CD4-positive, alpha-beta T cell treated with Interleukin-2 at 100 ng/mL for 4 hours (primary cell): ENCODE results near the gene TJP1.
"Not testable (repeated sequence)": the region's sequence is repeated elsewhere in the genome, so short reads cannot be mapped to it uniquely, and the experiment has no call there.

ENCODE experiments used
- DNase-seq: peaks from one replicate; pipeline ENCODE4 v3.0.0-alpha.2; 2020; ENCODE audit warnings: low spot score

TJP1 gene

DNA sequence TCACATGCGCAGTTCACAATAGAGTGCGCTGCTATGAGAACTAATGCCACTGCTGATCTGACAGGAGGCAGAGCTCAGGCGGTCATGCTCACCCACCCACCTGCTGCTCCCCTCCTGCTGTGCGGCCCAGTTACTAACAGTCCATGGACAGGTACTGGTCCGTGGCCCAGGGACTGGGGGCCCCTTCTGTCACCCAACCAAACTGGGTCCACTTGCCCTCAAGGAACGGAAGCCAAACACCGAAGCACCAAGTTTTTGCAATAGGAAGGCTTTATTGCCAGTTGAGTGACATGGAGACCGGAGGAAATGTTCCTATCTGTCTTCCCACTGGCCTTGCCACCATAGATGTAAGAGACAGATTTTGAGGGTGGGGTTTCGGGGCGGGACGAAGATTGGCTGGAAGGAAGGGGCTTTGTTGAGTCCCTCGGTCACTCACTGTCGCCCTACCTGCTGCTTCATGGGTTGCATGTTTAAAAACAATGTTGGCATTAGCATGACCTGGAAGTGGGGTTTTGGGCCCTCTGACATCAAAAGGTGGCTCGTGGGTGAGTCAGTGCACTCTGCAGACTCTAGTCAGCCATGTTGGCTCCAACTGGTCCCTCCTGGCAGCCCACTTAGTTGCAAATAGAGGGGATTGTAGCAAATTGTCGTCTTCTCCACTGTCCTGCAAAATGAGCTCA, 141.0 kb downstream of the TJP1 start:
- no peak for DNase-seq

DNA sequence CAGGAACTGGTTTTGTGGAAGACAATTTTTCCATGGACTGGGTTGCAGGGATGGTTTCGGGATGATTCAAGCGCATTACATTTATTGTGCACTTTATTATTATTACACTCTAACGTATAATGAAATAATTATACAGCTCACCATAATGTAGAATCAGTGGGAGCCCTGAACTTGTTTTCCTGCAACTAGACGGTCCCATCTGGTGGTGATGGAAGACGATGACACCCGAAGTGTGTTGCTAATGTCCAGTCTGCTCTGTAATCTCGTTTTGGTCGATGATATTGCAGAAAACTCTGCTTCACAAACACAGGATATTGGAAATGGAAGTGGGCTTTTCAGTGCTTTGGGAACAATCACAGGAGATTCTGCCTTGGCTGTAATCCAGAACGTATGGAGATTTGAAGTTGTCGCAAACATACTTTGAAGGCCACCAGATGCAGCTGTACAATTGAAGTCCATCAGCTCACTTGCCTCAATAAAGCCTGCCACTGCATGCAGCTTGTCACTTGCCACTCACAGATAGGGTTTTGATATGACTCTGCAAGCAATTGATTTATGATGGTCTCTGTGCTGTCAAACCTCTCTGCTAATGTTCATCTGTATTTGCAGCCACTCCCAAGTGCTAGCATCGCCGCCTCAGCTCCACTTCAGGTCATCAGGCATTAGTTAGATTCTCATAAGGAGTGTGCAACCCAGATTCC, 141.7 kb downstream of the TJP1 start:
- DNase-seq = no peak

DNA sequence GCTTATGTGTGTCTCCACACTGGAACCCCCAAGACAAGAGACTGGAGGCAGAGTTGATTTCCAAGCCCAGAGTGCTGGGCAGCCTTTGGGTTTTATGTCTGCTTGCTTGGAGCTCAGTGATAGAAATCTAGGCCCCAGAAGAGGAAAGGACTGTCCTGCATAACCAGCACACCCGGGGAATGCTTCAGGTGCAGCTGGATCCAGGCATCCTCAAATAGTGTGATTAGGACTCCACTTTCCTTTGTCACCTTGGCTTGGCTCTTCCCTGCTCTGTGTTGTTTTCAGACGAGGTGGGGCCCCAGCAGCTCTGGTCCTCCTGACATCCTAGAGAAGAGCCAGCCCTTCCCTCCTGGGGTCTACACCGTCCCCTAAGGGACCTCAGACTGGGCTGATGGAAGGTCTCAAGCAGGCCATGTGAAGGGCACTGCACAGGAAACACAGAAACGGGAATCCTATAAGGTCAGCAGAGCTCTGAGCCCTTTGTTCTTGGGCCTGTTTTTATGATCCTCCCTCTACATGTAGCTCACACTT, 143.7 kb downstream of the TJP1 start:
- no peak for DNase-seq

DNA sequence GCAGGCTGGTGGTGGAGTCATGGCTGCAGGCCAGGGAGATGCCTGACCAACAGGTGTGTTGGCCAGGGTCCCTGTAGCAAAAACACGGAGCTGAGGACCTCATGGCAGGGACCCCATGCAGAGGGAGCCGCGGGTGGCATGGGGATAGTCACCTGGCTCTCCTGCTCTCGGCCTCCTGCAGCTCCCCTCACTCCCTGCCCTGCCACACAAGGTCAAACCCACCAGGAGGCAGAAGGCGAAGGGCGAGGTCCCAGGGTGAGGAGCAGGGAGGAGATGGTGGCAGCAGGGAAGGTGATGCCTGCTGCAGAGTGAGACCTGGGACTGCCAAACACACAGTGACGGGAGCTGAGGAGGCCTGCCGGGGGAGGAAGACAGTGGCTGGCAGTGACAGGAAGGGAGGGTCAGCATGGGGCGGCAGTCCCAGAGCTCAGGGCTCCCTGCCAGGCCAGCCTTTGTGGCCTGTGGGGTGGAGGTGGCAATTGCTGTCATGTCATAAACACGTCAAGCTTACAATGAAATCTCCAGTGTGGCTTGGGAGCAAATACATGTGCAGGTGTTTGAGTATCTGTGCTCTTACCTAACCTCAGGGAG, 144.3 kb downstream of the TJP1 start:
- DNase-seq = no peak

DNA sequence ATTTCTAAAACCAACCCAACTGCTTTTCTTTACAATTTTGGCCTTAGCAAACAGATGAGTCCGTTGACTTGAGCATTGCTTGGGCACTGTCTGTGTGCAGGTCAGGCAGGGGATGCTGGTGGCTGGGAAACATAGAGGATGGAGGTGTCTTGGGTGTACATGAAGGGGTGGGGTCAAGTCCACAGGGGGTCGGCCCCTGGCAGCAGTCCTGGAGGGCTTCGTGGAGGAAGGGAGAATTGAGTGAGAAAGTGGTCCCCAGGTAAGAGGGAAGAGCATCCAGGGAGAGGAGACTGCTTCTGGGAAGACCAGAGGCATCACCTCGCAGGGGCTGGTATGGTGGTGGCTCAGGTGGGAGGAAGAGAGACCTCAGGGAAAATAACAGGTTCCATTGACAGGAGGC, 144.8 kb downstream of the TJP1 start:
- no peak for DNase-seq

DNA sequence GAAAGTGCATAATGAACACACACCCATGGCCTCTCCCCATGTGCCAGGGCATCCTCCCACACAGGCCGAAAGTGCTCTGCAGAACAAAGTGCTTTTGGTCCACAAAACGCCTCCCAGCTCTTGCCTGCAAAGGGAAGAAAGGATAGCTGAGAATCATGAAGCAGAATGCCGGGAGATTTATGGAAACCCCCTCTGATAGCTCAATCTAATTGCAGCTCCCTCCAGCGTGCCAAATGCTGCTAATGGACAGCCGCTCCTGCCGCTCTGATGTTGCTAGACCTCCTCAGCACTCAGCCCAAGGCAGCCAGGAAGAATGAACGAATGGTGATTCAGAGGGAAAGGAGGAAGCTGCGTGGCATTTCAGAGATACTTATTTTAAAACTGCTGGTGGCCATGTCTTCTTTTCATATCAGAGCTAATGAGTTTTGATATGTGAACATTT, 145.3 kb downstream of the TJP1 start:
- DNase-seq = no peak

DNA sequence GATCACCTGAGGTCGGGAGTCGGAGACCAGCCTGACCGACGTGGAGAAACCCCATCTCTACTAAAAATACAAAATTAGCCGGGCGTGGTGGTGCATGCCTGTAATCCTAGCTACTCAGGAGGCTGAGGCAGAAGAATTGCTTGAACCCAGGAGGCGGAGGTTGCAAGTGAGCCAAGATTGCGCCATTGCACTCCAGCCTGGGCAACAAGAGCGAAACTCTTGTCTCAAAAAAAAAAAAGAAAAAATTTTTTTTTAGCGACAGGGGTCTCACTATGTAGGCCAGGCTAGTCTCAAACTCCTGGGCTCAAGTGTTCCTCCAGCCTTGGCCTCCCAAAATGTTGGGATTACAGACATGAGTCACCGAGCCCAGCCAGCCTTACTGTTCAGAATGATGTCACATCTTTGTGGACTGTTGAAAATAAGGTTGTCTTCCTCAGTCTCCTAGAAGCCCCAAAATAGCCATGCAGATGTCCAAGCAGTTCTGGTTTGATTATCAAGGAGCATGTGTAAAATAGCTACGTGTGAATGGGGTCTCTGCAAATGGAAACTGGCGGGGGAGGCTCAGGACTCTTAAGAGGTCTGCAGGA, 145.8 kb downstream of the TJP1 start:
- not testable (repeated sequence) for DNase-seq

DNA sequence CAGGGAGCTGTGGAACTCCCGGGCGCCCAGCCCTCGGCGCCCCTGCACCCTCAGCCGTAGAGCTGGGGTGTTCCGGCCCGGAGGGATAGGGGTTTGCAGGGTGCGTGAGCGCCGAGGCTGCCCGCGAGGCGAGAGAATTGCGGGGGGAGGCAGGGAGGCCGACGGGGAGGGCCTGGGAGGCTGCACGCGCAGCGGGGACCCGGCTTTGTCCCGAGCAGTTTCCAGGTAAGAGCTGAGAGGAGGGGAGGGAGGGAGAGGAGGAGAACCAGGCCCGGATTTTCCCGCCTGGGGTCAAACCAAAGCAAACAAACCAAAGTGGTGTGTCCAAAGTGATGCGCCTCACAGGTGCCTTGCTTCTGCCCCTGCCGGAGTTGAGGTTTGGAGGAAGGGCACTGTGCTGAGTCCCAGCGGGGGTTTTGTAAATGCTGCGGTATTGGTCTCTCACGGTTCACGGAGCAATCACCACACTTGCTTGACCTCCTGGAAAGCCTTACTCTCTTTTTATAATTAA, 146.4 kb downstream of the TJP1 start:
- DNase-seq = no peak

DNA sequence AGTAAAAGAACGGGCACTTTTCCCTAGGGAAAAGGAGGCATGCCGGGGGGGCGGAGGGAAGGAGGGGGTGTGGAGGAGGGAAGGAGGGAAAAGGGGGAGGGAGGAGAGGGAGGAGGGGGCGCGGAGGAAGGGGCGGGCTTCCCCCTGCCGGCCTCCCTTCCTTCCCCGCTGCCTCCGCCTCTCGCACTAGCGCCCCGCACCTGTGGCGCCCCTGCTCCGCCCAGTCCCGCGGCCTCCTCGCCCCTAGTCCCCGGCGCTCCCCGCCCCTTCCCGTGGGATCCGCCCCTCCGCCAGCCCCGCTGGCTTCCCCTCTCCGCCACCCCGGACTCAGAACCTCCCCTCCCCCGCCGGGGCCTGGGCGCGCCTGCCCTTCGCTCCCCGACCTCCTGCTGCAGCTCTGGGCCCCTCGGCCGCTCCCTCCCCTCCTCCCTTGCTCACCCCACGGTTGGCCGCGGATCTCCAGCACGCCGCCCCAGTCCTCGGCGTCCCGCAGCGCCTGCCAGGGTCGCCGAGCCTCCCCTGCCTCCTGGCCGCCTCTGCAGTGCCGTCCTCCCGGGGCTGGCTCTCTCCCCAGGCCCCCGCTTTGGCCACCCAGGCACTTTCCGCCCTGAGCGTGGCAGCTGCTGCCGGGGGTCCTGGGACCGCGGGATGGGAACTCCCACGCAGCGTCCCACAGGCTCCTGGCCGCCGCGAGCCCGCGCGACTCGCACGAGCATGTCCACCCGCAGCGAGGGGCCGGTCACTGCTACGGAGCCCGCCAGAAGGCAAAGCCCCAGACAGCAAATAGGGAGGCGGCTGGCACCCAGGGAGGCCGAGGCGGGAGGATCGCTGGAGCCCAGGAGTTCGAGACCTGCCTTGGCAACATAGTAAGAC, 147.4 kb downstream of the TJP1 start:
- DNase-seq = no peak

DNA sequence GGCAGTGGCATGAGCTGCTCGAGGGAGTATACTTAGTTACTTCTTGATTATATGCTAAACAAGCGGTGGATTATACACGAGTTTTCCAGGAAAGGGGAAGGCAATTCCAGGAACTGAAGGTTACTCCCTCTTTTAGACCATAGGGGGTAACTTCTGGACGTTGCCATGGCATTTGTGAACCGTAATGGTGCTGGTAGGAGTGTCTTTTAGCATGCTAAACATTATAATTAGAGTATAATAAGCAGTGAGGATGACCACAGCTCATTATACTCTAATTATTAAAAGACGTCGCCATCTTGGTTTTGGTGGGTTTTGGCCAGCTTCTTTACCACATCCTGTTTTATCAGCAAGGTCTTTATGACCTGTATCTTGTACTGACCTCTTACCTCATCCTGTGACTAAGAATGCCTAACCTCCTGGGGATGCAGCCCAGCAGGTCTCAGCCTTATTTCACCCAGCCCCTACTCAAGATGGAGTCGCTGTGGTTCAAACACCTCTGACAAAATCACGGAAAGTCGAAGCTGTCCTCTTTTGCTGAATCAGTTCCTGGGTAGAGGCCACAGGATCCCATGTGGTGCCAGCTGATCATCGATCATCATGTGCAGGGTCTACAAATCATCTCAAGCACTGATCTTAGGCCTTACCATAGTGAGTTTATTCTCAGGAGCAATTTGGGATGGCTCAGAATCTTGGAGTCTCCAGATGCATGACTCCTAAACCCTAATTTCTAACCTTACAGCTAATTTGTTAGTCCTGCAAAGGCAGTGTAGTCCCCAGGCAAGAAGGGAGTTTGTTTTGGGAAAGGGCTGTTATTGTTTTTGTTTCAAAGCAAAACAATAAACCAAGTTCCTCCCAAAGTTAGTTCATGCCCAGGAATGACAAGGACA, 149.1 kb downstream of the TJP1 start:
- DNase-seq = no peak

DNA sequence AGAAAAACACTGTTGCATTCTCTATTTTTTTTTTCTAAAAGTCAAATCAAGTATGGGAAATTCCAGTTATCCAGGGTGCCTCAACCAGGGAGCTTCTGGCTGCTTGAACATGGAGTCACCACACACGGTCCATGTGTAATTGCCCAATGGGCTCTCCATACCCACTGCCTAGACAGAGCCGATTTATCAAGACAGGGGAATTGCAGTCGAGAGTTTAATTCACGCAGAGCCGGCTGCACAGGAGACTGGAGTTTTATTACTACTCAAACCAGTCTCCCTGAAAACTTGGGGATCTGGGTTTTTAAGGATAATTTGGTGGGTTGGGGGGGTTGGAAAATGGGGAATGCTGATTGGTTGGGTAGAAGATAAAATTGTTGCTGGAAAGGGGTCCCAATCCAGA, 149.8 kb downstream of the TJP1 start:
- DNase-seq = no peak

DNA sequence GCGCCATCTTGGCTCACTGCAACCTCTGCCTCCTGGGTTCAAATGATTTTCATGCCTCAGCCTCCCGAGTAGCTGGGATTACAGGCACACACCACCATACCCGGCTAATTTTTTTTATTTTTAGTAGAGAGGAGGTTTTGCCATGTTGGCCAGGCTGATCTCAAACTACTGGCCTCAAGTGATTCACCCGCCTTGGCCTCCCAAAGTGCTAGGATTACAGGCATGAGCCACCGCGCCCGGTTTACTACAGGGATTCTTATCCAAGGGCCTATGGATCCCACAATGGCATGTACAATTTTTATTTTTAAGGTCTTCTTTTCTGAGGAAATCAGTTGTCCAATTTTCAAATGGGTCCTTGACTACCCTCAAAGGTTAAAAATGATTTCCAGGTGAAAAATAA, 150.2 kb downstream of the TJP1 start:
- not testable (repeated sequence) for DNase-seq

DNA sequence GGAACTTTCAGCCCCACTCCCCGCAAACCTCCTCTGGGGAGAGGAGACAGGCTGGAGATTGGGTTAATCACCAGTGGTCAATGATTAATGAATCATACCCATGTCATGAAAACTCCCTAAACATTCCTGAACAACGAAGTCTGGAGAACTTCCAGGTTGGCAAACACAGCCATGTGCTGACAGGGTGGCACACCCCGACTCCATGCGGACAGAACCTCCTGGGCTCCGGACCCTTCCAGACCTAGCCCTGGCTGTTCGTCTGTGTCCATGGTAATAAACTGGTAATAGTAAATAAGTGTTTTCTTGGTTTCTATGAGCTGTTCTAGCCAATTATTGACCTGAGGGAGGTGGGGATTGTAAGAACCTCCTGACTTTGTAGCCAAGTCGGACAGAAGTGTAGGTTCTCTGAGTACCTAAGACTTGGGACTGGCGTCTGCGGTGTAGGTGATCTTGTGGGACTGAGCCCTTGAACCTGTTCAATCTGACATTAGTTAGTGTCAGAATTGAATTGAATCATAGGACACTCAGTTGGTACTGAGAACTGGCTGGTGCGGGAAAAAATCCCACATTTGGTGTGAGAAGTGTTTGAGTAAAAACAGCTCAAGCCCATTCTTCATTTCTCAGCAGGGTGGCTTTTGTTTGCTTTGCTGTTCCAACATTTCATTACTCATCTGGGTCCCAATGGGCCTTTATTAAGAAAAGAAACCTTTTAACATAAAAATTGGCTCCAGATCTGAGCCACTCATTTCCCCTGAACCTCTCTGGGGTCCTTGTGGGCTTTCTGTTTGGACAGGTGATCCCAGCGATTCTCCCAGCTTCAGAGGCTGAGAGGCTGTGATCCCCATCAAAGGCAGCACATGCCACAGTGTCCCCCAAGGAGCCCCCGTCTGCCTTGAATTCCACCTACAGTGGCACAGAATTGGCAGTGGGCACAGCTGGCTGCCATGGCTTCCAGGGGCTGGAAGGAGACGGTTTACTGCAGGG, 151.0 kb downstream of the TJP1 start:
- DNase-seq = no peak

DNA sequence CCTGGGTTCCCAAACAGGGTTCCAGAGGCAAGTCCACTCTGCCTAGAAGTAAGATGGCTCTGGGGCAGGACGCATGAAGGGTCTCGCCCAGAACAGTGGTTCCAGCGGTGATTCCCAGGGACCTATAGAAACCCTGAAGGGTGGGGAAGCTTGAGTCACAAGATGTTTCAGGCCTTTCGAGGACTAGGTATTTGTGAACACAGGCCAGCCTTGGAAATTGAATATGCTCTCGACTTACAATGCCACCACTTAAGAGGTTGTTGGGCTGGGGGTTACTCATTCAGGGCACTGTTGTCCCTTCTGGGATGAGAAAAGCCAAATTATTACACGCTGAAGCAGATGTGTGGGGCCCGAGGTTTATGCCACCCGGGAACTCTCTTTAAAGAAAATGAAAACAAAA, 152.0 kb downstream of the TJP1 start:
- DNase-seq = no peak

DNA sequence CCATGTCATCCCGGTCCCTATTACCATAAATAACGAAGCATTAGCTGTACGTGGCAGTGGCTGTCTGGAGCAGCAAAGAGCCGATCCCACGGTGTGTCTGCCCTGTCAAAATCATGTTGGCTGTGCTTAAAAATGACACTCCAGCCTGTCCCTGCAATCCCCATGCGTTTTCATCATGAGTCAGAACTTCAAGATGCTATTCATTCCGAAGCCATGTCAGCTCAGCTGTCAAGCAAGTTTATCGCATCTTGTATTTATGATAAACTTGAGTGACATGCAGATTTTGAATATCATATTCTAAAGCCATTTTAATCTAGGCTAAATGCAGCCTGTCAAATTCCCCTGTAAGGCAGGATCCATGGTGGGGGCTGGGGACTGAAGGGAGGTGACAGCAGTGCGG, 152.4 kb downstream of the TJP1 start:
- no peak for DNase-seq

DNA sequence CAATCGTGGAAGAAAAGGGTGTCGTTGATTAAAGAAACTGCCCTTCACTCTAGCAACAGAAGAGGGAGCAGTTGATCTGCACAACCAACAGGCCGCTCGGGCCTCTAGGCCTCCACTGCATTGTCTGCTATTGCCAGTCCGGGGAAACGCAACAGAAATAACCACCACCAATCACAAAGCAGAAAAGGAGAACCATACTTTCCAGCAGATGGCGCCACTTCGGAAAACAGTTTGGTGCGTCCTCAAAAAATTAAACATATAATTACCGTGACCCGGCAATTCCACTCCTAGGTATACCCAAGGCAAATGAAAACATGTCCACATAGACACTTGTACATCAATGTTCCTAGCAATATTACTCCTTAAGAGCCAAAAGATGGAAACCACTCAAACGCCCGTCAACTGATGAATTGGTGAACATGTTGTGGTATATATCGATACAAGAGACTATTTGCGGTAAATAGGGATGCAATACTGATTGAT, 154.1 kb downstream of the TJP1 start:
- DNase-seq = no peak

DNA sequence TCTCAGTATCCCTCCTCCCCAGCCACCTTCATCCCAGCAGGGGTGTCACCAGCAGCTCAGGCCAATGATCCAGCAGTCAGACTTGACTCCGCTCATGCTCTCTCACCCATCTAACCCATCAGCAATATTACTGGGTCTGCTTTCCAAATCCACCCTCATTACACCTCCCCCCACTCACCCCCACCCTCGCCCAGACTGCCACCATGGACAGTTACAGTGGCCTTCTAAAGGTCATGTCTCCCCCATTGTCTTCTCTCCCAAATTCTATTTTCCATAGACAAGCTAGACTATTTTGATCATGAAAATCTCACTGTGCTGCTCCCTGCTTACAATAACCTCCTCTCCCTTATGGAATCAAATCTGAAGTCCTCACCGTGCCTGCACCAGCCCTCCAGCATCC, 156.0 kb downstream of the TJP1 start:
- DNase-seq = no peak

DNA sequence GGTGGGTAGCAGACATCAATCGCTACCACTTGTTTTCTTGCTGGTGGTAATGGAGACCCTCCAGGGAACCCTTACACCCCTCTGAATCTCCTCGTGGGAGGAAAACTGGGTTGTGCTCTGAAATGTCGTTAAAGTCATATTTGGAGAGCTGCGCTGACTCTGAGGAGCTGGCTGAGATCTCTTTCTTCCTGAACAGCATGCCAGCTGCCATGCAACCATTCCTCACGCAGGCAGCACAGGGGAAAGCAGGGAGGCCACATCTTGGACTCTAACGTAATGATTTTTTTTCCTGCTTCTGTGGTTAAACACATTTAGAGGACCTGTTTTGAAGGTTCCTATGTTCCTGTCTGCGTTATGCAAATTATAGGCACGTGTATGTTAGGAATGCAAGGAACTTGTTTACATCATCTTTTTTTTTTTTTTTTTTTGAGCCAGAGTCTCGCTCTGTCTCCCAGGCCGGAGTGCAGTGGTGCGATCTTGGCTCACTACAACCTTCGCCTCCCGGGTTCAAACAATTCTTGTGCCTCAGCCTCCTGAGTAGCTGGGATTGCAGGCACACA, 156.7 kb downstream of the TJP1 start:
- DNase-seq = no peak

DNA sequence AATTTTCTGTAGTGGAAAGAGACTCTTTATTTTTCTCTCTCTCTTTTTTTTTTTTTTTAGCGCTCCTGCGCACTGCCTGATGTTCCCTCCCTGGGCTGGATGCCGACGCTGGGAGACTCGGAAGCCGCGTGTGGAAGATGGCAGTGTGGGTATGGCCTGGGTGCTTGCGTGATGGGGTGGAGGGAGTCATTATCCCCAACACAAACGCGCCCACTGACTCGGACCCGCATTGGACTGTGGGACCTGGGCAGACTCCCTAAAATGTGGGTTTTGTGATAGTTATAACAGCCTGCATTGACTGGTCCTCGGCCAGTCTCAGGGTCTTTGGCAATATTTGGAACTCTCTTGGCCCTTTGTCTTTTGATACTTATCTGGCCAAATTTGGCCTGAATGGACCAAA, 157.9 kb downstream of the TJP1 start:
- DNase-seq = no peak
